Measurements from ENCODE around the gene ZNF804A.

DNA sequence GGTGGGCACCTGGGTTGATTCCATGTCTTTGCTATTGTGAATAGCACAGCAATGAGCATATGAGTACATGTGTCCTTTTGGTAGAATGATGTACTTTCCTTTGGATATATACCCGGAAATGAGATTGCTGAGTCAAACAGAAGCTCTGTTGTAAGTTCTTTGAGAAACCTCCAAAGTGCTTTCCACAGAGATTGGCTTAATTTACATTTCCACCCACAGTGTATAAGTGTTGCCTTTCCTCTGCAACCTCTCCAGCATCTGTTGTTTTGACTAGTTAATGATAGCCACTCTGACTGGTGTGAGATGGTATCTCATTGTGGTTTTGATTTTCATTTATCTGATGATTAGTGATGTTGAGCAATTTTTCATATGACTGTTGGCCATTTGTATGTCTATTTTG is 194.8 kb downstream of the ZNF804A start:
- TF ChIP-seq, protein P1, sequence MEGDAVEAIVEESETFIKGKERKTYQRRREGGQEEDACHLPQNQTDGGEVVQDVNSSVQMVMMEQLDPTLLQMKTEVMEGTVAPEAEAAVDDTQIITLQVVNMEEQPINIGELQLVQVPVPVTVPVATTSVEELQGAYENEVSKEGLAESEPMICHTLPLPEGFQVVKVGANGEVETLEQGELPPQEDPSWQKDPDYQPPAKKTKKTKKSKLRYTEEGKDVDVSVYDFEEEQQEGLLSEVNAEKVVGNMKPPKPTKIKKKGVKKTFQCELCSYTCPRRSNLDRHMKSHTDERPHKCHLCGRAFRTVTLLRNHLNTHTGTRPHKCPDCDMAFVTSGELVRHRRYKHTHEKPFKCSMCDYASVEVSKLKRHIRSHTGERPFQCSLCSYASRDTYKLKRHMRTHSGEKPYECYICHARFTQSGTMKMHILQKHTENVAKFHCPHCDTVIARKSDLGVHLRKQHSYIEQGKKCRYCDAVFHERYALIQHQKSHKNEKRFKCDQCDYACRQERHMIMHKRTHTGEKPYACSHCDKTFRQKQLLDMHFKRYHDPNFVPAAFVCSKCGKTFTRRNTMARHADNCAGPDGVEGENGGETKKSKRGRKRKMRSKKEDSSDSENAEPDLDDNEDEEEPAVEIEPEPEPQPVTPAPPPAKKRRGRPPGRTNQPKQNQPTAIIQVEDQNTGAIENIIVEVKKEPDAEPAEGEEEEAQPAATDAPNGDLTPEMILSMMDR (IDR thresholded peaks at IDR 0.05) = no peak
- no peak for TF ChIP-seq POLR2A (IDR thresholded peaks at IDR 0.05)
